ENCODE results near the gene GPC5. TPM values are rescaled to one million over a fixed set of nuclear protein-coding genes. Genes with fewer than 3 reads are reported as not detected.

GPC5 gene
- total and polyA plus RNA-seq, 9 of the 15 experiments (the other 6 are each of a cell fraction or from before 2014, with no cell fraction given): 0.18 to 0.27 TPM; not detected in 7

- TF ChIP-seq PBX2 (CRISPR knock-in tag; IDR thresholded peaks at IDR 0.05; ENCODE audit: low read depth): 0 out of 2 replicates have a peak, but pooled peaks have one; percentile 4
- peak; percentile 66 for TF ChIP-seq PBX2 (tag; conservative IDR thresholded peaks at IDR 0.05; ENCODE audit: low read depth)
- 0 out of 4 replicates have a peak, but pooled peaks of 1 of the 2 experiments have one; percentile 74 for TF ChIP-seq ZNF639 (CRISPR knock-in tag; conservative IDR thresholded peaks at IDR 0.05 in 1 of 2, IDR thresholded peaks at IDR 0.05 in 1 of 2)
- TF ChIP-seq HDAC1 (IDR thresholded peaks at IDR 0.05): no peak
- TF ChIP-seq GTF2B (IDR thresholded peaks at IDR 0.05; ENCODE audit: extremely low read depth, insufficient read length): no peak
- TF ChIP-seq FOXJ2 (tag; IDR thresholded peaks at IDR 0.05): 0 out of 2 replicates have a peak, but pooled peaks have one; percentile 10
- TF ChIP-seq CHD1 (IDR thresholded peaks at IDR 0.05; ENCODE audit: low read length): no peak
Observed at GRCh38 chr13:92362717-92363116, 964.3 kb downstream of the GPC5 start (continued).
